ENCODE measurements around the gene WASHC2A.
"Not testable (repeated sequence)": the region's sequence is repeated elsewhere in the genome, so short reads cannot be mapped to it uniquely, and the experiment has no call there.

DNA sequence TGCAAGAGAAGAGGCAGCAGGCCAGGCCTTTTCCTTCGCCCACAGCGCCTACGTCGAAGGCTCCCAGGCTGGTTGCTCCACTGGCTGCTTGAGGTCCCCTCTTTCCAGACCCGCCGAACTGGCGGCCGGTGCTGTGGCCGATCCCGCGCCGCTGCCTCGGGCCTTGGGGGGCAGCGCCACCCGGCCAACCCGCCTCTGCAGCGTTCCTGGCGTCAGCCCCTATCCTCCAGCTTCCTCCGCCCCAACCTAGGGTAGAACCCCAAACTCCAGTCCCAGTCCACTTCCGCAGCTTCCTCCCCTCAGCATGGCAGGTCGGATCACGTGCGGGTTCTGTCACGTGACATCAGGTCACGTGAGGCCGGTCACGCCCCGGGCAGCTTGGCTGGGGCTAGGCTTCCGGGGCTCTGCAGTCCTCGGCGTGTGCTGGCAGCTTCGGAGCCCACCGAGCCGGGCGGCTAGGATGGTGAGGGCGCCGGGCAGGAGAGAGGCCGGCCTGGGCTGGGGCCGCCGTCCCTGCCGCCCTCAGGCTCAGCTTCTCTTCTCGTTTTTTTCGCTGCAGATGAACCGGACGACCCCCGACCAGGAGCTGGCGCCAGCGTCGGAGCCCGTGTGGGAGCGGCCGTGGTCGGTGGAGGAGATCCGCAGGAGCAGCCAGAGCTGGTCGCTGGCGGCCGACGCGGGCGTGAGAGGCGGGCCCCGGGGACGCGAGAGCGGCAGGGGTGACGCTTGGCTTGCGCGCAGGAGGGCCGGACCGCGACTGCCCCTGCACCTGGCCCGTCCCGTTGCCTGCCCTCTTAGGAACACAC is at the start of gene WASHC2A:
- TF ChIP-seq, protein P1, sequence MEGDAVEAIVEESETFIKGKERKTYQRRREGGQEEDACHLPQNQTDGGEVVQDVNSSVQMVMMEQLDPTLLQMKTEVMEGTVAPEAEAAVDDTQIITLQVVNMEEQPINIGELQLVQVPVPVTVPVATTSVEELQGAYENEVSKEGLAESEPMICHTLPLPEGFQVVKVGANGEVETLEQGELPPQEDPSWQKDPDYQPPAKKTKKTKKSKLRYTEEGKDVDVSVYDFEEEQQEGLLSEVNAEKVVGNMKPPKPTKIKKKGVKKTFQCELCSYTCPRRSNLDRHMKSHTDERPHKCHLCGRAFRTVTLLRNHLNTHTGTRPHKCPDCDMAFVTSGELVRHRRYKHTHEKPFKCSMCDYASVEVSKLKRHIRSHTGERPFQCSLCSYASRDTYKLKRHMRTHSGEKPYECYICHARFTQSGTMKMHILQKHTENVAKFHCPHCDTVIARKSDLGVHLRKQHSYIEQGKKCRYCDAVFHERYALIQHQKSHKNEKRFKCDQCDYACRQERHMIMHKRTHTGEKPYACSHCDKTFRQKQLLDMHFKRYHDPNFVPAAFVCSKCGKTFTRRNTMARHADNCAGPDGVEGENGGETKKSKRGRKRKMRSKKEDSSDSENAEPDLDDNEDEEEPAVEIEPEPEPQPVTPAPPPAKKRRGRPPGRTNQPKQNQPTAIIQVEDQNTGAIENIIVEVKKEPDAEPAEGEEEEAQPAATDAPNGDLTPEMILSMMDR (IDR thresholded peaks at IDR 0.05) = not testable (repeated sequence)
- TF ChIP-seq POLR2A (IDR thresholded peaks at IDR 0.05) = not testable (repeated sequence)
